Colonic mucosa (tissue), 4 donors: ENCODE data around the gene TCEAL7. TPM values are rescaled to one million over a fixed set of nuclear protein-coding genes. Genes with fewer than 3 reads are reported as not detected.
"Not testable (repeated sequence)": the region's sequence is repeated elsewhere in the genome, so short reads cannot be mapped to it uniquely, and the experiment has no call there.

Experiments
- DNase-seq: peaks from one replicate; pipeline ENCODE4 v3.0.0-alpha.2; 2020
- H3K27ac ChIP-seq: fragments of 200-600 bp; one replicate; pipeline ENCODE4 v1.8.0; 2021
- H3K27me3 ChIP-seq: fragments of 200-600 bp; one replicate; pipeline ENCODE4 v1.8.0; 2021
- H3K36me3 ChIP-seq: fragments of 200-600 bp; one replicate; pipeline ENCODE4 v1.8.0; 2021
- H3K4me1 ChIP-seq: fragments of 200-600 bp; one replicate; pipeline ENCODE4 v1.8.0; 2021; ENCODE audit warnings: mild to moderate bottlenecking
- H3K4me3 ChIP-seq: fragments of 200-600 bp; one replicate; pipeline ENCODE4 v1.8.0; 2021
- H3K9ac ChIP-seq, 2 donors: one replicate each; pipeline ENCODE4 v1.7.0; 2013; ENCODE audit warnings: control low read depth in 2 of 2, low read depth in 2 of 2, low read length in 2 of 2
- H3K9me3 ChIP-seq: fragments of 200-600 bp; one replicate; pipeline ENCODE4 v1.8.0; 2021
- intact Hi-C: fragments of 100-400 bp; cut with DNase I; formaldehyde crosslinking; loops from one replicate; pipeline ENCODE4 v1.14.1; 2022
- total RNA-seq, 2 donors: library from RNA; stranded (reverse); fragmentation: NEBNext Ultra II Directional in 1 of 2; extraction: Animal tissue kit (Norgen Biotek cat#: 25700) in 1 of 2; gene quantifications; one replicate each; pipeline ENCODE4 v1.2.1, GENCODE V29; 2021
- TF ChIP-seq, protein P1 (sequence below): fragments of 200-600 bp; IDR thresholded peaks from one replicate; pipeline ENCODE4 v1.8.0; 2022; ENCODE audit warnings: antibody characterized with exemption, mild to moderate bottlenecking
- donor health status: healthy.
- donor health status: DM: no; HTN: no; CAD: no.
- donor health status: DM: no; HTN: no; CAD: no.

TCEAL7 gene, protein sequence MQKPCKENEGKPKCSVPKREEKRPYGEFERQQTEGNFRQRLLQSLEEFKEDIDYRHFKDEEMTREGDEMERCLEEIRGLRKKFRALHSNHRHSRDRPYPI
- 1 to 10 TPM in 1 of 2 donors, under 1 TPM in 1; 0.82 to 4.0 TPM for total RNA-seq

DNA sequence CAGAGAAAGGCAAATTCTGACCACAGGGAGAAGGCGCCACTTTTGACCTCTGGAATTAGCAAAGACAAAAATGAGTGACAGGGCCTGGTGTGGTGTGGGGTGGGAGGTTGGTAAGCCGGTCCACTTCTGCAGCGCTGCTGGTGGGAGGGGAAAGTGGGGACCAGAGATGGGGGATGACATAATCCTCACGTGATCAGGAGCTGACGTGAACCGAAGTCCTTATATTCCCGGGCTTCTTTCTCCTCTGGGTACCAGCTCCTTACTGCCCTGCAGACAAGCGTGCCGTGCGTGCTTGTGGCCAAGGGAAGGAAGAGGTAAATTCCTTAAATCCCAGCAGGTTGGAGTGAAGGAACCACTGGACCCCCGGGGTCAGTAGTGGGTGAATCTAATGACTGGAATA, at the start of gene TCEAL7:
TCEAL7 (plus strand) TSS at position 249 of the 400 bp plus-strand sequence. CDS start 1,165 bp downstream, outside the sequence.
- TF ChIP-seq, protein P1, sequence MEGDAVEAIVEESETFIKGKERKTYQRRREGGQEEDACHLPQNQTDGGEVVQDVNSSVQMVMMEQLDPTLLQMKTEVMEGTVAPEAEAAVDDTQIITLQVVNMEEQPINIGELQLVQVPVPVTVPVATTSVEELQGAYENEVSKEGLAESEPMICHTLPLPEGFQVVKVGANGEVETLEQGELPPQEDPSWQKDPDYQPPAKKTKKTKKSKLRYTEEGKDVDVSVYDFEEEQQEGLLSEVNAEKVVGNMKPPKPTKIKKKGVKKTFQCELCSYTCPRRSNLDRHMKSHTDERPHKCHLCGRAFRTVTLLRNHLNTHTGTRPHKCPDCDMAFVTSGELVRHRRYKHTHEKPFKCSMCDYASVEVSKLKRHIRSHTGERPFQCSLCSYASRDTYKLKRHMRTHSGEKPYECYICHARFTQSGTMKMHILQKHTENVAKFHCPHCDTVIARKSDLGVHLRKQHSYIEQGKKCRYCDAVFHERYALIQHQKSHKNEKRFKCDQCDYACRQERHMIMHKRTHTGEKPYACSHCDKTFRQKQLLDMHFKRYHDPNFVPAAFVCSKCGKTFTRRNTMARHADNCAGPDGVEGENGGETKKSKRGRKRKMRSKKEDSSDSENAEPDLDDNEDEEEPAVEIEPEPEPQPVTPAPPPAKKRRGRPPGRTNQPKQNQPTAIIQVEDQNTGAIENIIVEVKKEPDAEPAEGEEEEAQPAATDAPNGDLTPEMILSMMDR: no peak
- Histone ChIP-seq H3K9me3 (no peaks in the 10 kb centered on the region), H3K27ac (no peak within 1 kb of the TSS), H3K27me3 (no peaks in the 10 kb centered on the region), H3K9ac (no peak within 1 kb of the TSS), H3K4me3 (no peak within 1 kb of the TSS), H3K36me3 (no peaks in the 10 kb centered on the region), H3K4me1 (no peaks in the 10 kb centered on the region)
- intact Hi-C loops: no loop called here
- DNase-seq: no peak

DNA sequence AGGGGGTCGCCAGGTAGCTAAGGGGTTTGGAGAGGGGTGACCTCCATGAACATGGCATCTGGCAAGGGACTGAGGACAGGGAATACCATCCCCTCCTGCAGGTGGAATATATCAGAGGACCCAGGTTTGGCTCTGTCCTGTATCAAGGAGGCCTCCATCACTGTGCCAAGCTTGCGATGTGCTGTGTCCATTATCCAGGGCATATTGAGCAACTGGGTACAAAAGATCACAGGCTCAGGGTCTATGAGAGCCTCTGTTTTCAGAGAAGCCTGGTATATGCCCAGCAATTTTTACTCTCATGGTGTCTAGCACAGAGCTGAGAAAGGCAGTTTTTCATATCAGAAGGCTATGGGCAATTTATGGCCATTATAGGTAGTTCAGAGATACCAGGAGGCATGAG, 36.9 kb upstream of the TCEAL7 start:
- Histone ChIP-seq H3K9me3 (no peaks in the 10 kb centered on the region), H3K36me3 (no peaks in the 10 kb centered on the region), H3K27ac (no peak overlapping the region), H3K4me3 (no peak overlapping the region), H3K4me1 (no peaks in the 10 kb centered on the region), H3K27me3 (no peaks in the 10 kb centered on the region), H3K9ac (no peak overlapping the region)
- no peak for DNase-seq
- intact Hi-C loops: no loop called here
- TF ChIP-seq, protein P1: no peak

DNA sequence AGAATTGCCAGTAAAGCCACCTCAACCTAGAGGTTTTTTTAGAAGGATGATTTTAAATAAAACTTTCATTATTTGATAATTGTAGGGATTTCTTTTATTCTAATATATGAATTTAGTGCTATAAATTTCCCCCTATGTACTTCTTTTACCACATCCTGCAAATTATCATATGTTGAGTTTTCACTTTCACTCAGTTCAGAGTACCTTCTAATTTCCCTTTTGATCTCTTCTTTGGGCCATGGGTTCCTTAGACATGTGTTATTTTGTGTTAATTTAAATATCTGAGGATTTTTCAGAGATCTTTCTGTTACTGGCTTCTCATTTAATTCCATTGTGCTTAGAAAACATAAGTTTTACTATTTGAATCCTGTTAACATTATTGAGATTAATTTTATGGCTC, 25.3 kb upstream of the TCEAL7 start:
- H3K4me1 ChIP-seq: no peaks in the 10 kb centered on the region
- no peaks in the 10 kb centered on the region for H3K36me3 ChIP-seq
- H3K27me3 ChIP-seq: no peaks in the 10 kb centered on the region
- no peak for DNase-seq
- intact Hi-C loops: no loop called here
- H3K4me3 ChIP-seq: no peak overlapping the region
- H3K9me3 ChIP-seq: no peaks in the 10 kb centered on the region
- TF ChIP-seq, protein P1: no peak
- H3K27ac ChIP-seq: no peak overlapping the region
- no peak overlapping the region for H3K9ac ChIP-seq

GRCh38 chrX:103305666-103306065, 24.4 kb upstream of the TCEAL7 start:
- H3K36me3 ChIP-seq, H3K4me3 ChIP-seq, H3K9me3 ChIP-seq, H3K4me1 ChIP-seq, H3K9ac ChIP-seq, H3K27ac ChIP-seq, intact Hi-C loops, H3K27me3 ChIP-seq, DNase-seq: not testable (repeated sequence)

DNA sequence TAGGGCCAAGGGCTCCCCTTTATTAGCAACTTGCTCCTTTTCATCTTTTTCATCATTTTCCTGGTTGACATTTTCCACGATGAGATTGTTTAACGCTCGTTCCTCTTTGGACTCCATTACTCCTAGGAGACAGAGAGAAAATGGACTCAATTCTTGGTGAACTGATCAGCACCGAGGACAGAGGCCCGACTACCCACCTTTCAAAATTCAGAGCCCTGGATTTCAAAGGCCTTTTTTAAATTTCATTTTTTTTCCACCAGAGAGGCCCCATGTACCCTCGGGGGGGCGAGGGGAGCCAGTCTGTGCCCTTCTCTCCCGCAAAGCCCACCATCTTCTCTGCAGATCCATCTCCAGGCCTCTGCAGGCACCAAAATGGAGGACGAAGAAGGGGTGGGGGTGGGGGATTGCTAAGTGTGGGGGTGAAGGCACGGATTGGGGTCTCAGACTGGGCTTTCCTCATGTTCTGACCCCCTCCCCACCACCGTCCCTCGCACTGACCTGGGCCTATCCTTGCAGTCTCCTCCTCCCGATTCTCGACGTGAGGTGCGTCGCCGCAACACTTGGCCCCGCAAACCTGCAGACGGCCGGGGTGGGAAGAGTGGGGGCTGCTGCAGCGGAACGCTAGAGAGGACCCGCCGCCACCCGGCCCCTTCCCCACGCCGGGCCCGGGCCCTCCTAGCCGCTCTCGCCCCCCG, 20.0 kb upstream of the TCEAL7 start:
- no peaks in the 10 kb centered on the region for H3K27me3 ChIP-seq
- peak overlapping the region; percentile 54 for H3K4me3 ChIP-seq
- H3K9me3 ChIP-seq: no peaks in the 10 kb centered on the region
- H3K27ac ChIP-seq: no peak overlapping the region
- H3K4me1 ChIP-seq: no peaks in the 10 kb centered on the region
- no peaks in the 10 kb centered on the region for H3K36me3 ChIP-seq
- intact Hi-C loops: no loop called here
- H3K9ac ChIP-seq: peak overlapping the region in 1 of 2 donors; percentile 63
- no peak for DNase-seq
- TF ChIP-seq, protein P1: no peak
